ENCODE results near the gene MYOM1.

DNA sequence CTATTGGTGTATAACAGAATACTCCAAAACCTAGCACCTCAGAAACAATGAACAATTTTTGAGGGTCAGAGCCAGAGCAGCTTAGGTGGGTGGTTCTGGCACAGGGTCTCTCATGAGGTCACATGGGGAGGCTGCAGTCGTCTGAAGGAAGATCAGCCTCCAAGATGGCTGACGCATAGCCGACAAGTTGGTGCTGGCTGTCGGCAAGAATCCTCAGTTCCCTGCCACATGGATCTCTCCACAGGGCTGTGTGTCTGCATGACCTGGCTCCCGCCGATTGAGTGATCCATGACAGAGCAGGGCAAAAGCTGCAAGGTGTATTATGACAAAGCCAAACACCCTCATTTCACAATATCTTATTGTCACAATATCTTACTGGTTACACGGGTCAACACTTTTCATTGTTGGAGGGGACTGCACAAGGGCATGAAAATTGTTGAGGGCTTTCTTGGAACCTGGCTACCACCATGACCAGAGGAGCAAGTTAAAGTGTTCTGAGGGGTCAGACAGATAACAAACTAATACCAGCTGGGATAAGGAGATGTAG lies 46.4 kb upstream of the MYOM1 start:
- TF ChIP-seq, protein P1, sequence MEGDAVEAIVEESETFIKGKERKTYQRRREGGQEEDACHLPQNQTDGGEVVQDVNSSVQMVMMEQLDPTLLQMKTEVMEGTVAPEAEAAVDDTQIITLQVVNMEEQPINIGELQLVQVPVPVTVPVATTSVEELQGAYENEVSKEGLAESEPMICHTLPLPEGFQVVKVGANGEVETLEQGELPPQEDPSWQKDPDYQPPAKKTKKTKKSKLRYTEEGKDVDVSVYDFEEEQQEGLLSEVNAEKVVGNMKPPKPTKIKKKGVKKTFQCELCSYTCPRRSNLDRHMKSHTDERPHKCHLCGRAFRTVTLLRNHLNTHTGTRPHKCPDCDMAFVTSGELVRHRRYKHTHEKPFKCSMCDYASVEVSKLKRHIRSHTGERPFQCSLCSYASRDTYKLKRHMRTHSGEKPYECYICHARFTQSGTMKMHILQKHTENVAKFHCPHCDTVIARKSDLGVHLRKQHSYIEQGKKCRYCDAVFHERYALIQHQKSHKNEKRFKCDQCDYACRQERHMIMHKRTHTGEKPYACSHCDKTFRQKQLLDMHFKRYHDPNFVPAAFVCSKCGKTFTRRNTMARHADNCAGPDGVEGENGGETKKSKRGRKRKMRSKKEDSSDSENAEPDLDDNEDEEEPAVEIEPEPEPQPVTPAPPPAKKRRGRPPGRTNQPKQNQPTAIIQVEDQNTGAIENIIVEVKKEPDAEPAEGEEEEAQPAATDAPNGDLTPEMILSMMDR (conservative IDR thresholded peaks at IDR 0.05 in 1 of 2, IDR thresholded peaks at IDR 0.05 in 1 of 2; ENCODE audit: extremely low read depth in 1 of 2, insufficient read depth in 1 of 2, low read depth in 1 of 2, low read length in 2 of 2): no peak
- no peak for TF ChIP-seq EZH2 (IDR thresholded peaks at IDR 0.05; ENCODE audit: borderline replicate concordance, low read length)

Measured in mammary epithelial cell (primary cell).